ENCODE data around the gene KLHDC4.

DNA sequence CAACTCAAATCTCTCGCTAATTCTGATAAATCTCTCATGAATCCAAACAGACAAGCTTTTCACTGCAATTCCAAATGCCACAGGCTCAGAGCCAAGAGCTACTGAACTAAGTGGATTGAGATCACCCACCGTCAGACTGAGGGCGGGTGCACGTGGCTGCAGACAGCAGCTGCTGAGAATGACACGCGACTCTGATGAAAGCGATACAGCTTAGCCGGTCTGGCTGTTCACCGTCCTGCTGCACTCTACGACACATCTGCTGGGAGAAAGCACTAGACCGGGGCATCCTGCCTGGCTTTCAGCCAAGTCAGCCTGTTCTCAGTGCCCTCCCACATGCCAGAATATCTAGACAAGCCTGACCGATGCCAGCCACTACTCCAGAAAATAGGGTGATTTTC, 42.6 kb downstream of the KLHDC4 start:
- TF ChIP-seq POLR2AphosphoS5 (IDR thresholded peaks at IDR 0.05) (no peak), EP300 (IDR thresholded peaks at IDR 0.05) (no peak), POLR2A (IDR thresholded peaks at IDR 0.05) (no peak)
- TF ChIP-seq, protein P1, sequence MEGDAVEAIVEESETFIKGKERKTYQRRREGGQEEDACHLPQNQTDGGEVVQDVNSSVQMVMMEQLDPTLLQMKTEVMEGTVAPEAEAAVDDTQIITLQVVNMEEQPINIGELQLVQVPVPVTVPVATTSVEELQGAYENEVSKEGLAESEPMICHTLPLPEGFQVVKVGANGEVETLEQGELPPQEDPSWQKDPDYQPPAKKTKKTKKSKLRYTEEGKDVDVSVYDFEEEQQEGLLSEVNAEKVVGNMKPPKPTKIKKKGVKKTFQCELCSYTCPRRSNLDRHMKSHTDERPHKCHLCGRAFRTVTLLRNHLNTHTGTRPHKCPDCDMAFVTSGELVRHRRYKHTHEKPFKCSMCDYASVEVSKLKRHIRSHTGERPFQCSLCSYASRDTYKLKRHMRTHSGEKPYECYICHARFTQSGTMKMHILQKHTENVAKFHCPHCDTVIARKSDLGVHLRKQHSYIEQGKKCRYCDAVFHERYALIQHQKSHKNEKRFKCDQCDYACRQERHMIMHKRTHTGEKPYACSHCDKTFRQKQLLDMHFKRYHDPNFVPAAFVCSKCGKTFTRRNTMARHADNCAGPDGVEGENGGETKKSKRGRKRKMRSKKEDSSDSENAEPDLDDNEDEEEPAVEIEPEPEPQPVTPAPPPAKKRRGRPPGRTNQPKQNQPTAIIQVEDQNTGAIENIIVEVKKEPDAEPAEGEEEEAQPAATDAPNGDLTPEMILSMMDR (IDR thresholded peaks at IDR 0.05) = no peak
